GM12875 (cell line): ENCODE measurements around the gene CTNNA1.
"Not testable (repeated sequence)": the region's sequence is repeated elsewhere in the genome, so short reads cannot be mapped to it uniquely, and the experiment has no call there.

ENCODE experiments used
- H3K4me3 ChIP-seq: one replicate; pipeline ENCODE4 v1.5.1; 2011; ENCODE audit warnings: low read depth, low read length, control low read depth
- TF ChIP-seq, protein P1 (sequence below): IDR thresholded peaks from 2 replicates; pipeline ENCODE4 v1.5.1; 2011; ENCODE audit warnings: low read depth, mild to moderate bottlenecking, control low read depth, inconsistent platforms, low read length, moderate library complexity, borderline replicate concordance; ENCODE audit not compliant: insufficient read depth

CTNNA1 gene

DNA sequence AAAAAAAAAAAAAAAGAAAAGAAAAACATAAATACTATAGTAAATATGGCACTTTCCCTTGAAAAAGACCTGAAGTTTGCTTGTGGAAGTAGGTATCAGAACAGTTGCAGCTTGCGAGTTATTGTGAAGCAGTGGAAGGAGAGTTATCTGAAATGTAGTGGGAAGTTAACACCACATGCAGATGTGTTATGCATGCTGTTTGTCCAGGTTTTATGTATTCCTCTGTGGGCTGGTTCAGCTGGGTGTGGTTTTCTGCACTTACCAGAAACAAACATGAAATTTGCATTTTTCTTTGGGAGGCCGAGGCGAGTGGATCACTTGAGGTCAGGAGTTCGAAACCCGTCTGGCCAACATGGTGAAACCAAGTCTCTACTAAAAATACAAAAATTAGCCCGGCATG lies 42.1 kb upstream of the CTNNA1 start:
- TF ChIP-seq, protein P1, sequence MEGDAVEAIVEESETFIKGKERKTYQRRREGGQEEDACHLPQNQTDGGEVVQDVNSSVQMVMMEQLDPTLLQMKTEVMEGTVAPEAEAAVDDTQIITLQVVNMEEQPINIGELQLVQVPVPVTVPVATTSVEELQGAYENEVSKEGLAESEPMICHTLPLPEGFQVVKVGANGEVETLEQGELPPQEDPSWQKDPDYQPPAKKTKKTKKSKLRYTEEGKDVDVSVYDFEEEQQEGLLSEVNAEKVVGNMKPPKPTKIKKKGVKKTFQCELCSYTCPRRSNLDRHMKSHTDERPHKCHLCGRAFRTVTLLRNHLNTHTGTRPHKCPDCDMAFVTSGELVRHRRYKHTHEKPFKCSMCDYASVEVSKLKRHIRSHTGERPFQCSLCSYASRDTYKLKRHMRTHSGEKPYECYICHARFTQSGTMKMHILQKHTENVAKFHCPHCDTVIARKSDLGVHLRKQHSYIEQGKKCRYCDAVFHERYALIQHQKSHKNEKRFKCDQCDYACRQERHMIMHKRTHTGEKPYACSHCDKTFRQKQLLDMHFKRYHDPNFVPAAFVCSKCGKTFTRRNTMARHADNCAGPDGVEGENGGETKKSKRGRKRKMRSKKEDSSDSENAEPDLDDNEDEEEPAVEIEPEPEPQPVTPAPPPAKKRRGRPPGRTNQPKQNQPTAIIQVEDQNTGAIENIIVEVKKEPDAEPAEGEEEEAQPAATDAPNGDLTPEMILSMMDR = no peak
- H3K4me3 ChIP-seq = no peak overlapping the region

DNA sequence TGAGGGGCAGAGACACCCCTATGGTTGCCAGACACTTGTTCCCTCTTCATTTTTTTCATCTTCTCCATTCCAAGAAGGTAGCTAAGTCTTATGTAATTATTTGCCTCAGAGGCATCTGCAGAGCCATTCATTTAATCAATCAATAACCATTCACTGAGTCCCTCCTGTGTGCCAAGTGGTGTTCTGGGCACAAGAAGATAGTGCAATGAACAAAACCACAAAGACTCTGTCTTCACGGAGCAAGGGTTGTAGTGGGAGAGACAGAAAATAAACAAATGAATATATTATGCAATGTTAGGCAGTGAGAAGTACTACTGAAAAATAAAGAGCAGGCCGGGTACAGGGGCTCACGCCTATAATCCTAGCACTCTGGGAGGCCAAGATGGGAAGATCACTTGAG lies 41.4 kb upstream of the CTNNA1 start:
- no peak overlapping the region for H3K4me3 ChIP-seq
- TF ChIP-seq, protein P1 = no peak

DNA sequence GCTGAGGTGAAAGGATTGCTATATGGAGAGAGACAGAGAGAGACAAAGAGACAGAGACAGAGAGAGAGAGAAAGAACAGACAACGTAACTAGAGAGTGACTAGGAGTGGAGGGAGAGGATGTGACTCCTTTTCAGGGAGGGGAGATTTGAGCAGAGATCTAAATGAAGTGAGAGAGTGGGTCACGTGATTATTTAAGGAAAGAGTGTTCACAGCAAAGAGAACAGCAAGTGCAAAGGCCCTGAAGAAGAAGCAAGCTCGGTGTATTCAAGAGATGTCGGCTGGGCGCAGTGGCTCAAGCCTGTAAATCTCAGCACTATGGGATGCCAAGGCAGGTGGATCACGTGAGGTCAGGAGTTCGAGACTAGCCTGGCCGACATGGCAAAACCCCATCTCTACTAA lies 40.9 kb upstream of the CTNNA1 start:
- TF ChIP-seq, protein P1 = no peak
- H3K4me3 ChIP-seq = no peak overlapping the region

DNA sequence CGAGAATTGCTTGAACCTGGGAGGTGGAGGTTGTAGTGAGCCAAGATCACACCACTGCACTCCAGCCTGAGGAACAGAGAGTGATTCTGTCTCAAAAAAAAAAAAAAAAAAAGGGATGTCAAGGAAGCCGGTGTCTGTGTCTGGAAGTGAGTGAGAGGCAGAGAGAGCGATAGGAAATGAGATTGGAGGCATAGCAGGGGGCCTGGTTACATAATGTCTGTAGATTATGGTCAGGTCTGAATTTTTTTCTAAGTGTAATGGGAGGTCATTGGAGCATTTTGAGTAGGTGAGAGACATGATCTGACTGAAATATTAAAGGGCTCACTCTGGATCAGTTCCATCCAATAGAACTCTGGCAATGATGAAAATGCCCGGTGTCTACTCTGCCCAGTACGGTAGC lies 40.4 kb upstream of the CTNNA1 start:
- TF ChIP-seq, protein P1 = no peak
- H3K4me3 ChIP-seq = no peak overlapping the region

DNA sequence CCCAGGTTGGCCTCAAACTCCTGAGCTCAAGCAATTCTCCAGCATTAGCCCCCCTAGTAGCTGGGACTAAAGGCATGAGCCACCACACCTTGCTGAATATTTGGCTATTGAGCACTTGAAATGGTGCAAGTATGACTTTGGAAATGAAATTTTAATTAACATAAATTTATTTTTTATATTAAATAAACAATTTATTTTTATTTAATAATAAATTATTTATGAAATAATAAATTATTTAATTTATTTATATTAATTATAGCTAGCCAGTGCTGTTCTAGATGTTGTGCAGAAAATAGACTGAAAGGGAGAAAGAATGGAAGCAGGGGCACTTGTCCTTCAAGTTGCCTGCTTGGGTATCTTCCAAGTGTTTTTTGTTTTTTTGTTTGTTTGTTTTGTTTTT lies 40.0 kb upstream of the CTNNA1 start:
- no peak overlapping the region for H3K4me3 ChIP-seq
- TF ChIP-seq, protein P1 = no peak

DNA sequence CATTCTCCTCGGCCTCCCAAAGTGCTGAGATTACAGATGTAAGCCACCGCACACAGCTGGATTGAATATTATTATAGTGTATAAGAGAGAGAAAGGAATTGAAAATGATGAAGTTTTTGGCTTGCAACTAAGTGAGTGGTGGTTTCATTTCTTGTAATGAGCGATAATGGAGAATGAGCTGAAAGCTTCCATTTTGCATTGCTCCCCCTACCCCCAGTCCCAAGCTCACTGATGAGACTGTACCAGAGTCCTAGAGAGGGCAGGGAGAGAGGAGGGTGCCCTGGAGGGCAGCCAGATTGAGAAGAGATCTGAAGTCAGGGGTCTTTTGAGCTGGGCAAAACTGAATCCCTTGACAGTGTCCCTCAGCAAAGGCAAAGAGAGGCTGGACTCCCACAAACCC lies 38.5 kb upstream of the CTNNA1 start:
- TF ChIP-seq, protein P1 = no peak
- H3K4me3 ChIP-seq = no peak overlapping the region

DNA sequence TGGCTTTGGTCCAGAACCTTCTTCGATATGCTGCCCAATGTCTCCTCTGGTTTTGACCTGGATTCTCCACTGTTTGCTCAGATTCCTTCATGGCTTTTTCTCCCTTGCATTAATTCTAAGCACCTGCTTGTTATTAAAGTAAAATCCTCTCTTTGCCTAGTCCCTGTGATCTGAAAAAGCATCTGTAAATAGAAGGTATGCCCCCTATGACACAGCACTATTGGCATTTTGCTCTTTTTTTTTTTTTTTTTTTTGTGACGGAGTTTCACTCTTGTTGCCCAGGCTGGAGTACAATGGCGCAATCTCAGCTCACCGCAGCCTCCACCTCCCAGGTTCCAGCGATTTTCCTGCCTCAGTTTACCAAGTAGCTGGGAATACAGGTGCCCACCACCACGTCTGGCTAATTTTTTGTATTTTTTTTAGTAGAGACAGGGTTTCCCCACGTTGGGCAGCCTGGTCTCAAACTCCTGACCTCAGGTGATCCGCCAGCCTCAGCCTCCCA lies 37.2 kb upstream of the CTNNA1 start:
- H3K4me3 ChIP-seq = not testable (repeated sequence)

DNA sequence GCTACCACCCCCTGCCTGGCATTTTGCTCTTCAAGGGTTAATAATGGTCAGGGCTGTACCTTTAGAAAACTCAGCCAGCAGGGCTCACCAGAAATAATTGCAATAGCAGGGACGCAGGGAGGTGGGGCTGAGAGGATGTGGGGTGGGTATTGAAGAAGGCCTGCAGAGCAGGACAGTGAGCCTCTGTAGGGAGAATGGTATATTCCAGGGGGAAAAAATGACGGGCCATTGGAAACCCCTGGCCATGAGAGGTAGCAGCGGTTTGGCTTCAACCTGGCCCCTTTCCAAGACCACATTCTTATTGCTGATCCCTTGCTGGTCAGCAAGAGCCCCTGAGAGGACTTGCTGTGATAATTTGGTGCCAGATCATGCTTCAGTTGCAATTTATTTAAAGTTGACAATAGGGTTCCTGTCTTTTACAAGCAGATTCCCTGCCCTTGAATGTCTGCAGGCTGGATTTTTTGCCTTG lies 36.7 kb upstream of the CTNNA1 start:
- TF ChIP-seq, protein P1 = no peak
- no peak overlapping the region for H3K4me3 ChIP-seq
